ENCODE measurements around the gene TBC1D22A. TPM values are rescaled to one million over a fixed set of nuclear protein-coding genes. Genes with fewer than 3 reads are reported as not detected.

Gene TBC1D22A
- total RNA-seq, 4 donors from 2014 or later, result 31.2 to 111 (median 41.8) TPM

DNA sequence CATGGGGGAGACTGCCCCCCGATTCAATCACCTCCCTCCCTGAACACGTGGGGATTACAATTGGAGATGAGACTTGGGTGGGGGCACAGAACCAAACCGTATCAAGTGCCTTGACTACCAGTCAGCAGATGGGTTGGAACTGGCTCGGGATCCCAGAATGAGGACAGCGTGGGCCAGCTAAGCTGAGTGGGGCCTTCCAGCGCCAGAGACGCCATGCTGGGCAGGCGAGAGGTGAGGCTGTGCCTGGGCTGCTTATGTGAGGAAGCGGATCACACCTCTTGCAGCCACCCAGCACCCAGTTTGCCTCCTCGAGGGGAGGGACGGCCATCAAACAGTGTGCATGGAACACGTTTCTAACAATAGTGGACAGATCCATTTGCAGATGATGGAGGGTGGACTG, 195.1 kb downstream of the TBC1D22A start:
- in situ Hi-C loops (cut with MboI; ENCODE audit: low pct_ligation_motif_present in 1 of 4, low pct_unique_long_range_greater_than_20kb in 1 of 4, low sequenced_read_pairs in 3 of 4), result no loop called here
- no peak overlapping the region for H3K4me3 ChIP-seq
- DNase-seq, result no peak
- H3K36me3 ChIP-seq, result no peaks in the 10 kb centered on the region
- H3K27me3 ChIP-seq, result no peaks in the 10 kb centered on the region
- no peaks in the 10 kb centered on the region for H3K9me3 ChIP-seq
- TF ChIP-seq POLR2AphosphoS5 (IDR thresholded peaks at IDR 0.05), result no peak
- TF ChIP-seq EP300 (IDR thresholded peaks at IDR 0.05; ENCODE audit: low read depth), result no peak
- TF ChIP-seq POLR2A (IDR thresholded peaks at IDR 0.05), result no peak
- TF ChIP-seq, protein P1, sequence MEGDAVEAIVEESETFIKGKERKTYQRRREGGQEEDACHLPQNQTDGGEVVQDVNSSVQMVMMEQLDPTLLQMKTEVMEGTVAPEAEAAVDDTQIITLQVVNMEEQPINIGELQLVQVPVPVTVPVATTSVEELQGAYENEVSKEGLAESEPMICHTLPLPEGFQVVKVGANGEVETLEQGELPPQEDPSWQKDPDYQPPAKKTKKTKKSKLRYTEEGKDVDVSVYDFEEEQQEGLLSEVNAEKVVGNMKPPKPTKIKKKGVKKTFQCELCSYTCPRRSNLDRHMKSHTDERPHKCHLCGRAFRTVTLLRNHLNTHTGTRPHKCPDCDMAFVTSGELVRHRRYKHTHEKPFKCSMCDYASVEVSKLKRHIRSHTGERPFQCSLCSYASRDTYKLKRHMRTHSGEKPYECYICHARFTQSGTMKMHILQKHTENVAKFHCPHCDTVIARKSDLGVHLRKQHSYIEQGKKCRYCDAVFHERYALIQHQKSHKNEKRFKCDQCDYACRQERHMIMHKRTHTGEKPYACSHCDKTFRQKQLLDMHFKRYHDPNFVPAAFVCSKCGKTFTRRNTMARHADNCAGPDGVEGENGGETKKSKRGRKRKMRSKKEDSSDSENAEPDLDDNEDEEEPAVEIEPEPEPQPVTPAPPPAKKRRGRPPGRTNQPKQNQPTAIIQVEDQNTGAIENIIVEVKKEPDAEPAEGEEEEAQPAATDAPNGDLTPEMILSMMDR (IDR thresholded peaks at IDR 0.05), result no peak
- no peak overlapping the region for H3K27ac ChIP-seq
- 86% methylated on average over 12 of the region's 12 CpGs; no CpG with 5 or more reads in 1 of the 2 donors for WGBS, 2 donors (ENCODE audit: low coverage in 1 of 2)
- intact Hi-C loops (cut with DNase I; ENCODE audit: low total_unique reads), result no loop called here
- no peaks in the 10 kb centered on the region for H3K4me1 ChIP-seq

GRCh38 chr22:46958191-46958590, 195.7 kb downstream of the TBC1D22A start:
- Histone ChIP-seq H3K27ac (no peak overlapping the region), H3K27me3 (no peaks in the 10 kb centered on the region), H3K9me3 (no peaks in the 10 kb centered on the region), H3K4me3 (no peak overlapping the region), H3K4me1 (no peaks in the 10 kb centered on the region), H3K36me3 (no peaks in the 10 kb centered on the region)
- in situ Hi-C loops (cut with MboI; ENCODE audit: low pct_ligation_motif_present in 1 of 4, low pct_unique_long_range_greater_than_20kb in 1 of 4, low sequenced_read_pairs in 3 of 4), result no loop called here
- TF ChIP-seq, protein P1 (IDR thresholded peaks at IDR 0.05), result no peak
- TF ChIP-seq POLR2AphosphoS5 (IDR thresholded peaks at IDR 0.05) (no peak), EP300 (IDR thresholded peaks at IDR 0.05; ENCODE audit: low read depth) (no peak), POLR2A (IDR thresholded peaks at IDR 0.05) (no peak)
- 84 to 94% methylated on average over 5 to 9 of the region's 10 CpGs for WGBS, 2 donors (ENCODE audit: low coverage in 1 of 2)
- intact Hi-C loops (cut with DNase I; ENCODE audit: low total_unique reads), result no loop called here
- DNase-seq, result no peak

GRCh38 chr22:46958658-46959057, 196.2 kb downstream of the TBC1D22A start:
- Histone ChIP-seq H3K4me1 (no peaks in the 10 kb centered on the region), H3K4me3 (no peak overlapping the region), H3K36me3 (no peaks in the 10 kb centered on the region), H3K27ac (no peak overlapping the region), H3K9me3 (no peaks in the 10 kb centered on the region), H3K27me3 (no peaks in the 10 kb centered on the region)
- no peak for DNase-seq
- intact Hi-C loops (cut with DNase I; ENCODE audit: low total_unique reads) (no loop called here), in situ Hi-C loops (cut with MboI; ENCODE audit: low pct_ligation_motif_present in 1 of 4, low pct_unique_long_range_greater_than_20kb in 1 of 4, low sequenced_read_pairs in 3 of 4) (no loop called here)
- TF ChIP-seq, protein P1 (IDR thresholded peaks at IDR 0.05), result no peak
- TF ChIP-seq POLR2A (IDR thresholded peaks at IDR 0.05) (no peak), POLR2AphosphoS5 (IDR thresholded peaks at IDR 0.05) (no peak), EP300 (IDR thresholded peaks at IDR 0.05; ENCODE audit: low read depth) (no peak)
- WGBS, 2 donors (ENCODE audit: low coverage in 1 of 2), result 95 to 96% methylated on average over 4 to 10 of the region's 10 CpGs

DNA sequence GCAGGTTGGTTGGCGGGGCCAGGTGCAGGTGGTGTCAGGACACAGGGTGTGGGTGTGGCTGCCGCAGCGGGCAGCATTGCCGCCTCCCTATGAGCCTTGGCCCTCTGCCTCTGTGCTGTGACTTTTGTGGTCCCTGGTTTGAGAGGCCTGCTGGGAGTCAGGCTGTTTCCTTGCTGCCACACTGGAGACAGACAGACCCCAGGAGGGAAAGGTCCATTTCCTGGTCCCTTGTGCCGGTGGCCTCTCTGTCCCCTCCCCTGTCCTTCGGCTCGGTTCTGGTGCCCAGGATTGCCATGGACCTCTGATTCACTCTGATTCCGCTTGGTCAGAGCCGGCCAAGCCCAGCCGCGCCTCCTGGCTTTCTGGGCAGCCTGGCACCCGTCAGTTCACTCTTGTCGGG, 196.9 kb downstream of the TBC1D22A start:
- no peak overlapping the region for H3K4me3 ChIP-seq
- in situ Hi-C loops (cut with MboI; ENCODE audit: low pct_ligation_motif_present in 1 of 4, low pct_unique_long_range_greater_than_20kb in 1 of 4, low sequenced_read_pairs in 3 of 4) (no loop called here), intact Hi-C loops (cut with DNase I; ENCODE audit: low total_unique reads) (no loop called here)
- 79 to 91% methylated on average over 9 of the region's 13 CpGs for WGBS, 2 donors (ENCODE audit: low coverage in 1 of 2)
- DNase-seq, result no peak
- H3K36me3 ChIP-seq, result no peaks in the 10 kb centered on the region
- no peaks in the 10 kb centered on the region for H3K9me3 ChIP-seq
- H3K27me3 ChIP-seq, result no peaks in the 10 kb centered on the region
- no peak overlapping the region for H3K27ac ChIP-seq
- no peak for TF ChIP-seq EP300 (IDR thresholded peaks at IDR 0.05; ENCODE audit: low read depth)
- no peak for TF ChIP-seq POLR2A (IDR thresholded peaks at IDR 0.05)
- TF ChIP-seq, protein P1 (IDR thresholded peaks at IDR 0.05), result no peak
- no peak for TF ChIP-seq POLR2AphosphoS5 (IDR thresholded peaks at IDR 0.05)
- H3K4me1 ChIP-seq, result no peaks in the 10 kb centered on the region

Data from transverse colon (tissue), 4 donors.